SK-N-SH (cell line): ENCODE data around the gene ARHGEF17. TPM values are rescaled to one million over a fixed set of nuclear protein-coding genes. Genes with fewer than 3 reads are reported as not detected.

Source experiments
- CTCF ChIA-PET: fragments of 300-600, 350-600 bp; formaldehyde crosslinking; extraction: SDS; loops from one replicate; lab custom pipeline; 2021; lab: Yijun Ruan, JAX
- POLR2A ChIA-PET: fragments of 350-600 bp; sonication (Branson Sonifier 250); formaldehyde crosslinking; extraction: SDS; loops from one replicate; lab custom pipeline; 2020; ENCODE audit warnings: antibody characterized with exemption, inconsistent platforms; lab: Yijun Ruan, JAX
- DNase-seq: peaks from one replicate; pipeline ENCODE4 v3.0.0; 2012
- H2AFZ ChIP-seq: fragments of 200-600 bp; sonication (generic); 2 replicates; pipeline ENCODE4 v1.8.1; 2016; ENCODE audit warnings: antibody characterized with exemption, mild to moderate bottlenecking, low read depth
- H3F3A ChIP-seq: fragments of 200-600 bp; sonication (generic); replicated peaks from 2 replicates; pipeline ENCODE3; 2016; ENCODE audit warnings: antibody characterized with exemption, mild to moderate bottlenecking; ENCODE audit not compliant: insufficient read depth
- H3K27ac ChIP-seq, 2 experiments: fragments of 200-500 bp in 1 of 2; fragments of 200-600 bp in 1 of 2; sonication (Bioruptor generic) in 1 of 2; sonication (generic), shearing (Covaris generic) in 1 of 2; 2 replicates each; pipeline versions ENCODE4 v1.5.1 to v1.6.1; 2014 to 2016; ENCODE audit warnings: low read depth in 2 of 2, inconsistent platforms in 1 of 2, low read length in 1 of 2, mild to moderate bottlenecking in 1 of 2, mixed read lengths in 1 of 2
- H3K27me3 ChIP-seq: fragments of 200-600 bp; sonication (generic), shearing (Covaris generic); 2 replicates; pipeline ENCODE4 v1.6.1; 2016; ENCODE audit warnings: mixed run types; ENCODE audit not compliant: insufficient read depth
- H3K36me3 ChIP-seq, 2 experiments: fragments of 200-500 bp in 1 of 2; fragments of 200-600 bp in 1 of 2; sonication (Bioruptor generic) in 1 of 2; sonication (generic) in 1 of 2; replicated peaks in 1 of 2; 2 replicates each; pipeline versions ENCODE3 to v1.5.1; 2014 to 2016; ENCODE audit warnings: low read length in 1 of 2, mild to moderate bottlenecking in 1 of 2; ENCODE audit not compliant: insufficient read depth in 2 of 2, control insufficient read depth in 1 of 2
- H3K4me1 ChIP-seq, 2 experiments: fragments of 200-500 bp in 1 of 2; fragments of 200-600 bp in 1 of 2; sonication (Bioruptor generic) in 1 of 2; sonication (generic), shearing (Covaris generic) in 1 of 2; 2 replicates each; pipeline versions ENCODE4 v1.5.1 to v1.6.1; 2014 to 2016; ENCODE audit warnings: low read depth in 1 of 2, low read length in 1 of 2, mixed run types in 1 of 2; ENCODE audit not compliant: insufficient read depth in 2 of 2, control insufficient read depth in 1 of 2
- H3K4me2 ChIP-seq: fragments of 200-600 bp; sonication (generic), shearing (Covaris generic); 2 replicates; pipeline ENCODE4 v1.6.1; 2017; ENCODE audit warnings: mixed run types
- H3K4me3 ChIP-seq, 2 experiments: fragments of 200-500 bp in 1 of 2; fragments of 200-600 bp in 1 of 2; sonication (Bioruptor generic) in 1 of 2; sonication (generic), shearing (Covaris generic) in 1 of 2; 2 replicates each; pipeline versions ENCODE4 v1.5.1 to v1.8.1; 2014 to 2016; ENCODE audit warnings: low read depth in 2 of 2, inconsistent platforms in 1 of 2, low read length in 1 of 2, mild to moderate bottlenecking in 1 of 2, mixed read lengths in 1 of 2, moderate library complexity in 1 of 2
- H3K79me2 ChIP-seq: fragments of 200-600 bp; sonication (generic); 2 replicates; pipeline ENCODE4 v1.8.1; 2017; ENCODE audit warnings: mild to moderate bottlenecking; ENCODE audit not compliant: insufficient read depth
- H3K9ac ChIP-seq: fragments of 200-600 bp; sonication (generic); 2 replicates; pipeline ENCODE4 v1.6.1; 2017; ENCODE audit warnings: mixed run types
- H3K9me2 ChIP-seq: fragments of 200-600 bp; sonication (generic); 2 replicates; pipeline ENCODE4 v1.6.1; 2017; ENCODE audit warnings: mixed run types
- H3K9me3 ChIP-seq: fragments of 200-600 bp; sonication (generic); 2 replicates; pipeline ENCODE4 v1.6.1; 2017; ENCODE audit warnings: mixed run types, mild to moderate bottlenecking, moderate library complexity
- H4K20me1 ChIP-seq: fragments of 200-600 bp; sonication (generic); 2 replicates; pipeline ENCODE4 v1.6.1; 2017; ENCODE audit warnings: mild to moderate bottlenecking, mixed run types; ENCODE audit not compliant: insufficient read depth
- ELF1 ChIP-seq: IDR thresholded peaks from 2 replicates; pipeline ENCODE4 v1.4.0; 2012
- EZH2phosphoT487 ChIP-seq: fragments of 200-600 bp; sonication (generic); IDR thresholded peaks from 2 replicates; pipeline ENCODE4 v1.6.1; 2017; ENCODE audit warnings: low read depth, mixed run types, mild to moderate bottlenecking, antibody characterized with exemption, moderate library complexity, borderline replicate concordance
- FOSL2 ChIP-seq: IDR thresholded peaks from 2 replicates; pipeline ENCODE4 v1.4.0; 2012; ENCODE audit warnings: low read depth, mild to moderate bottlenecking, moderate library complexity, borderline replicate concordance
- MXI1 ChIP-seq: IDR thresholded peaks from 2 replicates; pipeline ENCODE4 v1.6.1; 2012; ENCODE audit warnings: mild to moderate bottlenecking, low read depth, low read length, improper control_type of control experiment
- RXRA ChIP-seq: IDR thresholded peaks from 2 replicates; pipeline ENCODE4 v1.4.0; 2012; ENCODE audit warnings: low read depth, mild to moderate bottlenecking, borderline replicate concordance
- SIN3A ChIP-seq: IDR thresholded peaks from 2 replicates; pipeline ENCODE4 v1.6.1; 2012; ENCODE audit warnings: low read depth, mild to moderate bottlenecking, low read length, moderate library complexity, borderline replicate concordance
- SMC3 ChIP-seq: IDR thresholded peaks from 2 replicates; pipeline ENCODE4 v1.6.1; 2012; ENCODE audit warnings: low read depth, low read length, improper control_type of control experiment
- TAF1 ChIP-seq: IDR thresholded peaks from 2 replicates; pipeline ENCODE4 v1.6.1; 2012; ENCODE audit warnings: low read depth, mild to moderate bottlenecking, low read length, moderate library complexity, borderline replicate concordance
- TCF12 ChIP-seq: IDR thresholded peaks from 2 replicates; pipeline ENCODE4 v1.4.0; 2012
- TEAD4 ChIP-seq: IDR thresholded peaks from 2 replicates; pipeline ENCODE4 v1.4.0; 2012; ENCODE audit warnings: mild to moderate bottlenecking, borderline replicate concordance; ENCODE audit not compliant: insufficient read depth
- YY1 ChIP-seq: IDR thresholded peaks from 2 replicates; pipeline ENCODE4 v1.4.0; 2012; ENCODE audit warnings: low read depth, mild to moderate bottlenecking
- WGBS: methylation state at CpG from one replicate; pipeline ENCODE4 v1.1.6; 2017; ENCODE audit warnings: low lambda C conversion rate; 5-methylcytosine and 5-hydroxymethylcytosine counted together
- polyA plus RNA-seq, 3 experiments: library from polyadenylated mRNA; depleted of rRNA; stranded (reverse); fragments of >200 nt; gene quantifications; 2 replicates each; pipeline ENCODE4 v1.2.3, GENCODE V29; 2012
- TF ChIP-seq, protein P1 (sequence below): fragments of 150-350 bp; IDR thresholded peaks from 2 replicates; pipeline ENCODE4 v1.6.1; 2016; ENCODE audit warnings: mild to moderate bottlenecking, low read depth, low read length
- TF ChIP-seq, protein P2 (sequence below): IDR thresholded peaks from 2 replicates; pipeline ENCODE4 v1.4.0; 2012; ENCODE audit warnings: low read depth, borderline replicate concordance
- TF ChIP-seq, protein P3 (sequence below): IDR thresholded peaks from 2 replicates; pipeline ENCODE4 v1.4.0; 2012; ENCODE audit warnings: low read depth, borderline replicate concordance

ARHGEF17 gene
- polyA plus RNA-seq, 1 of the 3 experiments (the other 2 are of a cell fraction), result 45.9 TPM

DNA sequence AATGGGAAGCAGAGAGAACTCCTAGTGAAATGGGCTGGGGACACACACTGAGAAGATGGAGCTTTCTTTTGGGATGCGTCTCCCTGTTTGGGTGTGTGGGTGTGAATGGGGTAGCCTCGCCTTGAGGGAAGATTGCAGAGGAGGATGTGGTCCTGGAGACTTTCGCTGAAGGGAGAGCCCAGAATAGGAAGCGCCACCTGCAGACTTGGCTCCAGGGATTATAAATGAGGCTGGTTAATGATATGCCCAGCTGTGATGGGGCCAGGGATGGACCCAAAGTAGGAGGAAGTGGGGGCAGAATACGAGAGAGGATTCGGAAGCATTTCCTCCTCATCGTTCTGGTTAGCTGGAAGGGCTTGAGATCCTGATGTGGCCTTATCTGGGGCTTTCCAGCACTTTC is 81.8 kb downstream of the ARHGEF17 start (continued):
- TF ChIP-seq, protein P1, sequence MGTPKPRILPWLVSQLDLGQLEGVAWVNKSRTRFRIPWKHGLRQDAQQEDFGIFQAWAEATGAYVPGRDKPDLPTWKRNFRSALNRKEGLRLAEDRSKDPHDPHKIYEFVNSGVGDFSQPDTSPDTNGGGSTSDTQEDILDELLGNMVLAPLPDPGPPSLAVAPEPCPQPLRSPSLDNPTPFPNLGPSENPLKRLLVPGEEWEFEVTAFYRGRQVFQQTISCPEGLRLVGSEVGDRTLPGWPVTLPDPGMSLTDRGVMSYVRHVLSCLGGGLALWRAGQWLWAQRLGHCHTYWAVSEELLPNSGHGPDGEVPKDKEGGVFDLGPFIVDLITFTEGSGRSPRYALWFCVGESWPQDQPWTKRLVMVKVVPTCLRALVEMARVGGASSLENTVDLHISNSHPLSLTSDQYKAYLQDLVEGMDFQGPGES, result no peak
- TF ChIP-seq MXI1 (no peak), FOSL2 (no peak), TEAD4 (no peak), EZH2phosphoT487 (no peak), SMC3 (no peak)
- TF ChIP-seq, protein P2, sequence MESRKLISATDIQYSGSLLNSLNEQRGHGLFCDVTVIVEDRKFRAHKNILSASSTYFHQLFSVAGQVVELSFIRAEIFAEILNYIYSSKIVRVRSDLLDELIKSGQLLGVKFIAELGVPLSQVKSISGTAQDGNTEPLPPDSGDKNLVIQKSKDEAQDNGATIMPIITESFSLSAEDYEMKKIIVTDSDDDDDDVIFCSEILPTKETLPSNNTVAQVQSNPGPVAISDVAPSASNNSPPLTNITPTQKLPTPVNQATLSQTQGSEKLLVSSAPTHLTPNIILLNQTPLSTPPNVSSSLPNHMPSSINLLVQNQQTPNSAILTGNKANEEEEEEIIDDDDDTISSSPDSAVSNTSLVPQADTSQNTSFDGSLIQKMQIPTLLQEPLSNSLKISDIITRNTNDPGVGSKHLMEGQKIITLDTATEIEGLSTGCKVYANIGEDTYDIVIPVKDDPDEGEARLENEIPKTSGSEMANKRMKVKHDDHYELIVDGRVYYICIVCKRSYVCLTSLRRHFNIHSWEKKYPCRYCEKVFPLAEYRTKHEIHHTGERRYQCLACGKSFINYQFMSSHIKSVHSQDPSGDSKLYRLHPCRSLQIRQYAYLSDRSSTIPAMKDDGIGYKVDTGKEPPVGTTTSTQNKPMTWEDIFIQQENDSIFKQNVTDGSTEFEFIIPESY, result no peak
- TF ChIP-seq, protein P3, sequence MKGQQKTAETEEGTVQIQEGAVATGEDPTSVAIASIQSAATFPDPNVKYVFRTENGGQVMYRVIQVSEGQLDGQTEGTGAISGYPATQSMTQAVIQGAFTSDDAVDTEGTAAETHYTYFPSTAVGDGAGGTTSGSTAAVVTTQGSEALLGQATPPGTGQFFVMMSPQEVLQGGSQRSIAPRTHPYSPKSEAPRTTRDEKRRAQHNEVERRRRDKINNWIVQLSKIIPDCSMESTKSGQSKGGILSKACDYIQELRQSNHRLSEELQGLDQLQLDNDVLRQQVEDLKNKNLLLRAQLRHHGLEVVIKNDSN, result no peak

DNA sequence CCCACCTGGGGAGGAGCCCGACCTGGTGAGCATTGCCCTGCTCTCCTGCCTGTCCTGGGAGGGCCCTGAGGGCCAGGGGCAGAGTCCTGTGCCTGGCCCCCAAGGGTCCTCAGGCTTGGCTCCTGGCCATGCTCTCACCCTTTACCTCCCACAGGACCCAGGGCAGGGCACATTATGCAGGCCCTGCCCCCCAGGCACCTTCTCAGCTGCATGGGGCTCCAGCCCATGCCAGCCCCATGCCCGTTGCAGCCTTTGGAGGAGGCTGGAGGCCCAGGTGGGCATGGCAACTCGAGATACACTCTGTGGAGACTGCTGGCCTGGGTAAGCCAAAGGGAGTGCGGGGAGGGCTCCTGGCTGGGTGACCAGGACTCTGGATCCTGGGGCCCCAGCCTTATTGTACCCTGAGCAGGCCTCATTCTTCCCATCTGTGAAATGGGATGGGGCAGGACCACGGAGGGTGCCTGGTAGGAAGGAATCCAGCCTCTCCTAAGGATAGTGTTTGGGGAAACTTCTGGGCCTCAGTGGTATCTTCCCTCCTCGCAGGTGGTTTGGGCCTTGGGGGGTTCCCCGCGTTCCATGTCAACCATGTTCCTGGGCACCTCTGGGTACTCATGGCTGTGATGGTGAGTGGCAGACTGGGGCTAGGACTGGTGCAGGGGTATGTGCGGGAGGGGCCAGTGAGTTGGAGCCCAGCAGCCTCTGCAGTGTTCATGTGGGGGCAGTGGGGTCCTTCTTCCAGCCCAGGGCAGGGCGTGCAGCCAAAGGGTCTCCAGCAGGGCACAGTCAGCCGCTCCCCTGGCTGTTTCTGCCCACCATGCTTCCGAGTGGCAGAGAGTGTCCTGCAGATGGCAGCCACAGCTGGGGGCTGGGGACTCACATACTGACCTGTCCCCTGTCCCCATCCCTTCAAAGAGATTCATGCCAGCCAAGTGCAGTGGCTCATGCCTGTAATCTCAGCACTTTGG is 82.8 kb downstream of the ARHGEF17 start:
- no peak overlapping the region for H2AFZ ChIP-seq
- peaks cover 12% of the 10 kb centered on the region; the same call in 1 of the 2 replicates for H4K20me1 ChIP-seq
- H3K79me2 ChIP-seq, result peaks cover 23% of the 10 kb centered on the region
- H3K27ac ChIP-seq, result no peak overlapping the region
- POLR2A ChIA-PET, result no interaction called here
- H3K9me2 ChIP-seq, result no peaks in the 10 kb centered on the region
- no peaks in the 10 kb centered on the region for H3K36me3 ChIP-seq
- no peaks in the 10 kb centered on the region for H3F3A ChIP-seq
- no peaks in the 10 kb centered on the region for H3K27me3 ChIP-seq
- CTCF ChIA-PET, result interaction anchor here (2.0 to 10.0 kb wide), 5 partner anchors 13 to 271 kb away, joined by 6 to 144 read pairs (median 29); no protein-coding TSS in a partner anchor
- no peak overlapping the region for H3K9ac ChIP-seq
- peaks cover 3 to 17% of the 10 kb centered on the region in 2 experiments; a peak in 2 of 4 replicates for H3K4me1 ChIP-seq
- no peak overlapping the region for H3K4me2 ChIP-seq
- no peak for TF ChIP-seq ELF1
- TF ChIP-seq, protein P3, result no peak
- no peak for TF ChIP-seq YY1
- TF ChIP-seq RXRA, result no peak
- TF ChIP-seq TAF1, result no peak
- no peak for TF ChIP-seq SIN3A
- TF ChIP-seq, protein P1, result no peak
- no peak for TF ChIP-seq TCF12
- TF ChIP-seq, all 33 proteins: peak for 0
- no peak for DNase-seq
- Histone ChIP-seq H3K9me3 (no peaks in the 10 kb centered on the region), H3K4me3 (no peak overlapping the region)
- 82% methylated on average over 6 of the region's 12 CpGs for WGBS
